K562 (cell line): ENCODE data around the gene POU3F1. TPM values are rescaled to one million over a fixed set of nuclear protein-coding genes. Genes with fewer than 3 reads are reported as not detected.
A peak's percentile ranks its signal among the peaks of the same experiment; 100 is the strongest.

Source experiments
- BRF1 ChIP-seq: IDR thresholded peaks from 3 replicates; pipeline ENCODE4 v1.6.1; 2011; ENCODE audit warnings: borderline replicate concordance, mild to moderate bottlenecking; ENCODE audit not compliant: insufficient read length; ENCODE audit errors: extremely low read depth
- CTCF ChIP-seq, 3 experiments: IDR thresholded peaks in 2 of 3; conservative IDR thresholded peaks in 1 of 3; 2 replicates each; pipeline ENCODE4 v1.5.1; 2011 to 2012; ENCODE audit warnings: low read length in 3 of 3, mild to moderate bottlenecking in 3 of 3, control low read depth in 2 of 3, improper control_type of control experiment in 1 of 3, inconsistent platforms in 1 of 3, low read depth in 1 of 3, mixed read lengths in 1 of 3, moderate library complexity in 1 of 3; ENCODE audit not compliant: insufficient read depth in 2 of 3
- CXXC5 ChIP-seq: fragments of 250-450 bp; sonication (Bioruptor Pico); IDR thresholded peaks from 2 replicates; pipeline ENCODE4 v1.8.0; 2022; ENCODE audit warnings: inconsistent platforms, mild to moderate bottlenecking, moderate library complexity
- E4F1 ChIP-seq: fragments of 250-450 bp; sonication (Bioruptor Pico); IDR thresholded peaks from 2 replicates; pipeline ENCODE4 v1.5.0; 2021; ENCODE audit warnings: mild to moderate bottlenecking, borderline replicate concordance
- FUS ChIP-seq: fragments of 200-400 bp; formaldehyde crosslinking; optimal IDR thresholded peaks from 2 replicates; pipeline ENCODE3; 2017; ENCODE audit warnings: low read depth, low read length
- GABPB1 ChIP-seq: sonication (generic); formaldehyde crosslinking; IDR thresholded peaks from 2 replicates; pipeline ENCODE4 v1.8.0; 2022; ENCODE audit warnings: mild to moderate bottlenecking, missing genetic modification reagents
- MAZ ChIP-seq, 2 experiments: fragments of 450-650 bp in 1 of 2; sonication (generic) in 1 of 2; formaldehyde crosslinking; IDR thresholded peaks in 1 of 2; conservative IDR thresholded peaks in 1 of 2; 2 replicates each; pipeline versions ENCODE4 v1.4.0 to v1.5.0; 2020; ENCODE audit warnings: mild to moderate bottlenecking in 1 of 2, missing genetic modification reagents in 1 of 2
- PHF8 ChIP-seq: fragments of 200-600 bp; sonication (generic); IDR thresholded peaks from 2 replicates; pipeline ENCODE4 v1.6.1; 2012; ENCODE audit warnings: mixed run types, mild to moderate bottlenecking, inconsistent platforms, low read length, moderate library complexity, borderline replicate concordance
- SAFB ChIP-seq: fragments of 200-400 bp; formaldehyde crosslinking; IDR thresholded peaks from 2 replicates; pipeline ENCODE4 v1.6.1; 2017; ENCODE audit warnings: low read depth, low read length, borderline replicate concordance
- USF1 ChIP-seq: sonication (generic); formaldehyde crosslinking; IDR thresholded peaks from 2 replicates; pipeline ENCODE4 v1.9.0; 2022; ENCODE audit warnings: mild to moderate bottlenecking, missing genetic modification reagents
- ZNF232 ChIP-seq: sonication (generic); formaldehyde crosslinking; IDR thresholded peaks from 2 replicates; pipeline ENCODE4 v1.8.0; 2022; ENCODE audit warnings: mild to moderate bottlenecking, missing genetic modification reagents
- polyA plus RNA-seq, 8 experiments: library from polyadenylated mRNA; depleted of rRNA in 4 of 8; stranded (reverse) in 5 of 8; unstranded in 3 of 8; fragments of >200 nt; fragmentation: Nextera tagmentation in 2 of 8; fragmentation: Illumina TruSeq in 1 of 8; extraction: Ambion mirVana in 2 of 8; extraction: Trizol in 1 of 8; gene quantifications; 2 replicates each; pipeline versions ENCODE4 v1.2.1 to v1.2.3, GENCODE V29; 2011 to 2014; ENCODE audit warnings: inconsistent platforms in 1 of 8, missing spikeins in 1 of 8
- total RNA-seq, 7 experiments: library from RNA; depleted of rRNA in 6 of 7; stranded (reverse); fragments of >200 nt in 6 of 7; fragmentation: Illumina TruSeq in 2 of 7; extraction: Trizol in 2 of 7; gene quantifications; 2 replicates each; pipeline versions ENCODE4 v1.2.1 to v1.2.3, GENCODE V29; 2011 to 2021; ENCODE audit warnings: low replicate concordance in 1 of 7
- TF ChIP-seq, protein P1 (sequence below): fragments of 200-800 bp; sonication (Bioruptor generic); IDR thresholded peaks from 2 replicates; pipeline ENCODE4 v1.6.1; 2017; ENCODE audit warnings: missing genetic modification characterization, missing compliant biosample characterization
- TF ChIP-seq, protein P2 (sequence below): fragments of 450-650 bp; IDR thresholded peaks from 2 replicates; pipeline ENCODE4 v1.6.1; 2016

POU3F1 gene
- total and polyA plus RNA-seq, 9 of the 15 experiments (the other 6 are each of a cell fraction or from before 2014, with no cell fraction given): 0.09 TPM; not detected in 8

DNA sequence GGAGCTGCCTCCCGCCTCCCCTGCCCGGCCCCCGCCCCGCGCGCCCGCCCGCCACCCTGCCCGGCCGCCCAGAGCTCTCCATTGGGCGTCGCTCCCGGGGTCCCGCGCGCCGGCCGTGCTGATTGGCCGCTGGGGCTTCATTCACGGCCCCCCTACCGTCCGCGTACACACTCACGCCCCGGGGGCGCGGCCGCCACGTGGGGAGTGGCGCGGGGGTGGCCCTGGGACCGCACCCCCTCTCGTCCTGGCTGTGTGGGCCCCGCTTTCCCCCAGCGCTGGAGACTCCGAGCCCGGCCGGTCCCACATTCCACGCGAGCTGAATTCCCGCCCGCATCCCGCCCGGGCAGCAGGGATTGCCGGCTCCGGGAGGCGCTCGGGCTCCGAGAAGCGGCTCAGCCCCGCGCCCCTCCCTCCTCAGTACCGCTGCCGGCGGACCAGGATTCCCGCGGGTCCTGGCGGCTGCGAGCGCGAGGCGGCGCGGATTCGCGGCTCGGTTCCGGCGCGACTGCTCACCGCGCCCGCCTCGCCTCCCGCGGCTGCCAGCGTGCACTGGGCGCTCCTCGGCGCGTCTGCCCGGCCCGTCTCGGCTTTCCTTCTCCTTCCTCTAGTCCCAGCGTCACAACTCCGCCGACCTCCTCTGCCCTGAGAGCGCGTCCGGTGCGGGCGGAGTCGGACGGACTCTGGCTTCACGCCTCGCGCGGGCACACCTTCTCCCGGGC, 450 bp upstream of the POU3F1 start (continued):
- TF ChIP-seq, protein P1, sequence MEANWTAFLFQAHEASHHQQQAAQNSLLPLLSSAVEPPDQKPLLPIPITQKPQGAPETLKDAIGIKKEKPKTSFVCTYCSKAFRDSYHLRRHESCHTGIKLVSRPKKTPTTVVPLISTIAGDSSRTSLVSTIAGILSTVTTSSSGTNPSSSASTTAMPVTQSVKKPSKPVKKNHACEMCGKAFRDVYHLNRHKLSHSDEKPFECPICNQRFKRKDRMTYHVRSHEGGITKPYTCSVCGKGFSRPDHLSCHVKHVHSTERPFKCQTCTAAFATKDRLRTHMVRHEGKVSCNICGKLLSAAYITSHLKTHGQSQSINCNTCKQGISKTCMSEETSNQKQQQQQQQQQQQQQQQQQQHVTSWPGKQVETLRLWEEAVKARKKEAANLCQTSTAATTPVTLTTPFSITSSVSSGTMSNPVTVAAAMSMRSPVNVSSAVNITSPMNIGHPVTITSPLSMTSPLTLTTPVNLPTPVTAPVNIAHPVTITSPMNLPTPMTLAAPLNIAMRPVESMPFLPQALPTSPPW (CRISPR knock-in tag): peak; percentile 83
- TF ChIP-seq GABPB1 (0 out of 2 replicates have a peak, but pooled peaks have one; percentile 18), PHF8 (peak; percentile 13; the same call in 1 of the 2 replicates), E4F1 (CRISPR knock-in tag) (no peak), BRF1 (no peak), CTCF (IDR thresholded peaks at IDR 0.05 in 2 of 3, conservative IDR thresholded peaks at IDR 0.05 in 1 of 3; ENCODE audit: insufficient read depth in 2 of 3, low read depth in 1 of 3, low read length in 3 of 3) (no peak), MAZ (CRISPR knock-in tag; conservative IDR thresholded peaks at IDR 0.05 in 1 of 2, IDR thresholded peaks at IDR 0.05 in 1 of 2) (peak; percentile 41 to 57; a peak in 2 of 4 replicates), SAFB (peak; percentile 65), CXXC5 (peak; percentile 25; the same call in 1 of the 2 replicates), USF1 (CRISPR knock-in tag) (peak; percentile 39; the same call in 1 of the 2 replicates), ZNF232 (CRISPR knock-in tag) (no peak), FUS (peak; percentile 77)
- TF ChIP-seq, protein P2, sequence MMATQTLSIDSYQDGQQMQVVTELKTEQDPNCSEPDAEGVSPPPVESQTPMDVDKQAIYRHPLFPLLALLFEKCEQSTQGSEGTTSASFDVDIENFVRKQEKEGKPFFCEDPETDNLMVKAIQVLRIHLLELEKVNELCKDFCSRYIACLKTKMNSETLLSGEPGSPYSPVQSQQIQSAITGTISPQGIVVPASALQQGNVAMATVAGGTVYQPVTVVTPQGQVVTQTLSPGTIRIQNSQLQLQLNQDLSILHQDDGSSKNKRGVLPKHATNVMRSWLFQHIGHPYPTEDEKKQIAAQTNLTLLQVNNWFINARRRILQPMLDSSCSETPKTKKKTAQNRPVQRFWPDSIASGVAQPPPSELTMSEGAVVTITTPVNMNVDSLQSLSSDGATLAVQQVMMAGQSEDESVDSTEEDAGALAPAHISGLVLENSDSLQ: peak; percentile 76
